Suprapubic skin (tissue), 4 donors: ENCODE measurements around the gene NEK8. TPM values are rescaled to one million over a fixed set of nuclear protein-coding genes. Genes with fewer than 3 reads are reported as not detected.
A peak's percentile ranks its signal among the peaks of the same experiment; 100 is the strongest.

Source experiments
- DNase-seq, 2 donors: peaks; one replicate each; pipeline ENCODE4 v3.0.0-alpha.2; 2019; ENCODE audit warnings: low spot score in 2 of 2
- H3K27ac ChIP-seq: fragments of 200-600 bp; sonication (generic); one replicate; pipeline ENCODE4 v1.5.1; 2019
- H3K27me3 ChIP-seq: fragments of 200-600 bp; sonication (generic); one replicate; pipeline ENCODE4 v1.5.1; 2019
- H3K36me3 ChIP-seq: fragments of 200-600 bp; sonication (generic); one replicate; pipeline ENCODE4 v1.5.1; 2019
- H3K4me1 ChIP-seq: fragments of 200-600 bp; sonication (generic); one replicate; pipeline ENCODE4 v1.5.1; 2019
- H3K4me3 ChIP-seq: fragments of 200-600 bp; sonication (generic); one replicate; pipeline ENCODE4 v1.5.1; 2019; ENCODE audit warnings: mild to moderate bottlenecking
- H3K9me3 ChIP-seq: fragments of 200-600 bp; sonication (generic); one replicate; pipeline ENCODE4 v1.5.1; 2019
- EP300 ChIP-seq: sonication (generic); formaldehyde crosslinking; IDR thresholded peaks from one replicate; pipeline ENCODE4 v1.6.1; 2017; ENCODE audit warnings: antibody characterized with exemption
- POLR2A ChIP-seq, 2 donors: fragments of 450-650 bp; IDR thresholded peaks; one replicate each; pipeline ENCODE4 v1.6.1; 2017; ENCODE audit warnings: antibody characterized with exemption in 2 of 2, mild to moderate bottlenecking in 2 of 2, moderate library complexity in 2 of 2
- POLR2AphosphoS5 ChIP-seq, 3 donors: sonication (generic); formaldehyde crosslinking; IDR thresholded peaks; one replicate each; pipeline ENCODE4 v1.6.1; 2017; ENCODE audit warnings: antibody characterized with exemption in 3 of 3
- whole genome bisulfite sequencing: methylation state at CpG from one replicate; pipeline ENCODE4 v1.1.5; 2018; 5-methylcytosine and 5-hydroxymethylcytosine counted together
- total RNA-seq, 4 donors: library from RNA; depleted of rRNA; stranded (reverse); fragments of >200 nt; gene quantifications; one replicate each; pipeline ENCODE4 v1.1.0, GENCODE V29; 2016
- TF ChIP-seq, protein P1 (sequence below), 2 donors: fragments of 200-600 bp in 1 of 2; fragments of 450-650 bp in 1 of 2; sonication (generic) in 1 of 2; IDR thresholded peaks; one replicate each; pipeline ENCODE4 v1.5.1; 2016 to 2019; ENCODE audit warnings: antibody characterized with exemption in 2 of 2, mild to moderate bottlenecking in 1 of 2, moderate library complexity in 1 of 2

The NEK8 gene
- total RNA-seq, 4 donors from 2014 or later, result 1.9 to 8.1 (median 6.0) TPM

- TF ChIP-seq EP300, result no peak
- no peak for TF ChIP-seq POLR2AphosphoS5 (IDR thresholded peaks at IDR 0.05)
- TF ChIP-seq POLR2A (IDR thresholded peaks at IDR 0.05), result no peak
- TF ChIP-seq, protein P1, sequence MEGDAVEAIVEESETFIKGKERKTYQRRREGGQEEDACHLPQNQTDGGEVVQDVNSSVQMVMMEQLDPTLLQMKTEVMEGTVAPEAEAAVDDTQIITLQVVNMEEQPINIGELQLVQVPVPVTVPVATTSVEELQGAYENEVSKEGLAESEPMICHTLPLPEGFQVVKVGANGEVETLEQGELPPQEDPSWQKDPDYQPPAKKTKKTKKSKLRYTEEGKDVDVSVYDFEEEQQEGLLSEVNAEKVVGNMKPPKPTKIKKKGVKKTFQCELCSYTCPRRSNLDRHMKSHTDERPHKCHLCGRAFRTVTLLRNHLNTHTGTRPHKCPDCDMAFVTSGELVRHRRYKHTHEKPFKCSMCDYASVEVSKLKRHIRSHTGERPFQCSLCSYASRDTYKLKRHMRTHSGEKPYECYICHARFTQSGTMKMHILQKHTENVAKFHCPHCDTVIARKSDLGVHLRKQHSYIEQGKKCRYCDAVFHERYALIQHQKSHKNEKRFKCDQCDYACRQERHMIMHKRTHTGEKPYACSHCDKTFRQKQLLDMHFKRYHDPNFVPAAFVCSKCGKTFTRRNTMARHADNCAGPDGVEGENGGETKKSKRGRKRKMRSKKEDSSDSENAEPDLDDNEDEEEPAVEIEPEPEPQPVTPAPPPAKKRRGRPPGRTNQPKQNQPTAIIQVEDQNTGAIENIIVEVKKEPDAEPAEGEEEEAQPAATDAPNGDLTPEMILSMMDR (IDR thresholded peaks at IDR 0.05), result no peak
- H3K36me3 ChIP-seq, result no peaks in the 10 kb centered on the region
- no peaks in the 10 kb centered on the region for H3K9me3 ChIP-seq
- no peak overlapping the region for H3K27ac ChIP-seq
- H3K4me1 ChIP-seq, result peaks cover 55% of the 10 kb centered on the region
- WGBS, result 77% methylated on average over 19 of the region's 19 CpGs
- DNase-seq, result no peak
- no peaks in the 10 kb centered on the region for H3K27me3 ChIP-seq
- no peak overlapping the region for H3K4me3 ChIP-seq
Measured at GRCh38 chr17:28741358-28742349, 13.1 kb downstream of the NEK8 start.

DNA sequence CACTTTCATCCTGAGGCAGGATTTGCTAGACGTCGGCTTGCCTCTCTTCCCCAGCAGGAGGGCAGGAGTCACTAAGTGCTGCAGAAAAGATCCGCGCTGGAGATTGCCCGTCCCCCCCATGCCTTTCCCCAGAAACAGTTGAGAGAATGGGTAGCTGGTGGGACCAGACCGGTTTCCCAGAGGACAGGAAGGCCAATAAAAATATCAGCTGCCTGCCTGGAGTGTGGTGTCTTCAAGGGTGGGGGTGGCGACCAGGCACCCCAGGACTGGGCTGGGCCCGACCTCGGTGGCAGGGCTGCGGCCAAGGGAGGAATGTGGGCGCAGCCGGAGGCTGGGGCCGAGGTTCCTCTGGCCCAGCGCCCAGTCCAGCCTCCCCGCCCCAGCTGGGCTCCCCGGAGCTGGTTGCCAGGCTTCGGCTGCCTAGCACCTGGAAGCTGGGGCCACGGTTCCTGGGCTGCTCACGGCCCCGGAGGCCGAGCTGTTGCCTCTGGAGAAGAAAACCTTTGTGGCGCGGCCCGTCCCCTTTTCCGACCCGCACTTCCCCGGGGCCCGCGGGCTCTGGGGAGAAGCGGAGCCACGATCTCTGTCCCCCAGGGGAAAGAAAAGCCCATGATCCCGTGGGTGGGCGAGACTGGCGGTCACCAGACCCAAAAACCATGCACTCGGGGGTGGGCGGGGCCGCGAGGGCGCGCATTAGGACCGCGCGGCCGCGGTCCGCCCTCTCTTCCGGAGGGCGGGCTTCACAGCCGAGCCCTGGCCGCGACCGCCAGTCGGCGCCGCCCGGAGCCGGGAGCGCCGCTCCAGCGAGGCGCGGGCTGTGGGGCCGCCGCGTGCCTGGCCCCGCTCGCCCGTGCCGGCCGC lies 14.9 kb downstream of the NEK8 start, which contains the start of gene TRAF4:
TSS of gene TRAF4 (plus strand) at position 769 of the 861 bp plus-strand sequence. CDS start 102 bp downstream, outside the sequence.
- Histone ChIP-seq H3K4me3 (peak within 1 kb of the TSS; percentile 68), H3K27me3 (no peaks in the 10 kb centered on the region), H3K9me3 (no peaks in the 10 kb centered on the region), H3K4me1 (peaks cover 72% of the 10 kb centered on the region), H3K27ac (peak within 1 kb of the TSS; percentile 95), H3K36me3 (peaks cover 11% of the 10 kb centered on the region)
- peak in 1 of 2 donors; percentile 88 for DNase-seq
- 2% methylated on average over 9 of the region's 70 CpGs for WGBS
- TF ChIP-seq EP300 (no peak), POLR2A (IDR thresholded peaks at IDR 0.05) (peak; percentile 92), POLR2AphosphoS5 (IDR thresholded peaks at IDR 0.05) (no peak)
- TF ChIP-seq, protein P1 (IDR thresholded peaks at IDR 0.05), result peak in 1 of 2 donors; percentile 22

- no peaks in the 10 kb centered on the region for H3K27me3 ChIP-seq
- WGBS, result under 1% methylated on average over 22 of the region's 61 CpGs
- H3K27ac ChIP-seq, result peak overlapping the region; percentile 95
- H3K36me3 ChIP-seq, result peaks cover 19% of the 10 kb centered on the region
- TF ChIP-seq POLR2A (IDR thresholded peaks at IDR 0.05), result no peak
- no peak for TF ChIP-seq EP300
- TF ChIP-seq POLR2AphosphoS5 (IDR thresholded peaks at IDR 0.05), result no peak
- TF ChIP-seq, protein P1 (IDR thresholded peaks at IDR 0.05), result no peak
- H3K4me1 ChIP-seq, result peaks cover 76% of the 10 kb centered on the region
- H3K9me3 ChIP-seq, result no peaks in the 10 kb centered on the region
- no peak for DNase-seq
- H3K4me3 ChIP-seq, result peak overlapping the region; percentile 68
Measured at GRCh38 chr17:28744104-28744971, 15.8 kb downstream of the NEK8 start.

DNA sequence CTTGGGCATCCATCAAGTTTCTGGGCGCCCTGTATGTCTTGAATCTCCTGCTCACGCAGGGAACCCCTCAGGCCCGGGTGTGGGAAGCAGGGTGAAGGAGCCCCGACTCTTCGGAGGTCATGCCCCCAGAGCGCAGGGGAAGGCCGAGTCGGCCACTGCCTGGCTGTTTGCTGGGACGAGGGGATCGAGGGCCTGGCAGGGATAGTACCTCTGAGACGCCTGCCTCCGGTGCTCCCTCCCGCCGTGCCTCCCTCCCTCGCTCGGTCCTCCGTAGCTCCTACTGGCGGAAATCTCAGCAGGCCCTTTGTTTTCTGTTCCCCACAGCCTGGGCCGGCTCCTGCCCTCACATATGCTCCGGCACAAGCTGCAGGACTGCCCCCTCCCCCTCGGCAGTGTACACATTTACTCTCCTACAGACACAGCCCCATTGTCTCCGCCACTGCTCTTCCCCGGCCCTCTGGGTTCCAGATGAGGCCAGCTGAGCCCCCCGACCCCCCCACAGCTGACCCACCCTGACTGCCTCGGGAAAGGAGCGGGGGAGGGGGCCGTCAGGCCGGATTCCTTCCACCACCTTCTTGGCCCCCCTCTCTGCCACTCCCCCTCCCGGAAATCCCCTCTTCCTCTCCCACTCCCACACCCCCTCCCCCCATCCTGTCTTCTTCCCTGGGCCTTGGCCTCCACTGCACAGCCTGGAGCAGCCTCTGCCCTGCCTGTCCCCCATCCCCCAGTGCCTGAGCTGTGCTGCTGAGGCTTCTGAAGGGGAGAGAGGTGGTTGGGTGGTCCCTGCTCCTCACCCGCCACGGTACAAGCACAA lies 16.6 kb downstream of the NEK8 start:
- H3K27me3 ChIP-seq, result no peaks in the 10 kb centered on the region
- peak overlapping the region; percentile 95 for H3K27ac ChIP-seq
- peaks cover 23% of the 10 kb centered on the region for H3K36me3 ChIP-seq
- no peak for TF ChIP-seq EP300
- TF ChIP-seq POLR2AphosphoS5 (IDR thresholded peaks at IDR 0.05), result no peak
- TF ChIP-seq, protein P1 (IDR thresholded peaks at IDR 0.05), result no peak
- TF ChIP-seq POLR2A (IDR thresholded peaks at IDR 0.05), result no peak
- H3K4me3 ChIP-seq, result peak overlapping the region; percentile 68
- H3K9me3 ChIP-seq, result no peaks in the 10 kb centered on the region
- H3K4me1 ChIP-seq, result peaks cover 83% of the 10 kb centered on the region
- no peak for DNase-seq
- 7% methylated on average over 22 of the region's 31 CpGs for WGBS
